Stomach (tissue), 9 donors: Measurements from ENCODE around the gene ACCS. TPM values are rescaled to one million over a fixed set of nuclear protein-coding genes. Genes with fewer than 3 reads are reported as not detected.

Source experiments
- DNase-seq, 2 donors: peaks; one replicate each; pipeline versions ENCODE4 v3.0.0 to v3.0.0-alpha.2; 2013 to 2019
- H3K27ac ChIP-seq, 5 donors: fragments of 200-600 bp in 4 of 5; sonication (generic) in 4 of 5; one replicate each; pipeline ENCODE4 v1.5.1; 2013 to 2019; ENCODE audit warnings: mild to moderate bottlenecking in 1 of 5, moderate library complexity in 1 of 5
- H3K27me3 ChIP-seq, 3 donors: fragments of 200-600 bp; sonication (generic); one replicate each; pipeline ENCODE4 v1.5.1; 2017 to 2019; ENCODE audit warnings: mixed run types in 1 of 3
- H3K36me3 ChIP-seq, 4 donors: fragments of 200-600 bp; sonication (generic); 1 replicate in 3 of 4; 2 replicates in 1 of 4; pipeline ENCODE4 v1.5.1; 2016 to 2019
- H3K4me1 ChIP-seq, 4 donors: fragments of 200-600 bp; sonication (generic); one replicate each; pipeline ENCODE4 v1.5.1; 2016 to 2019
- H3K4me3 ChIP-seq, 4 donors: fragments of 200-600 bp; sonication (generic) in 3 of 4; one replicate each; pipeline ENCODE4 v1.5.1; 2016 to 2019; ENCODE audit warnings: mild to moderate bottlenecking in 1 of 4
- H3K9me3 ChIP-seq, 4 donors: fragments of 200-600 bp; sonication (generic); one replicate each; pipeline ENCODE4 v1.5.1; 2016 to 2019
- EP300 ChIP-seq: sonication (generic); formaldehyde crosslinking; IDR thresholded peaks from one replicate; pipeline ENCODE4 v1.6.1; 2017; ENCODE audit warnings: antibody characterized with exemption
- POLR2A ChIP-seq, 4 donors: fragments of 450-650 bp; IDR thresholded peaks; one replicate each; pipeline ENCODE4 v1.6.1; 2016; ENCODE audit warnings: antibody characterized with exemption in 4 of 4, control low read depth in 2 of 4, mild to moderate bottlenecking in 1 of 4, moderate library complexity in 1 of 4
- POLR2AphosphoS5 ChIP-seq, 3 donors: sonication (generic); formaldehyde crosslinking; IDR thresholded peaks; one replicate each; pipeline ENCODE4 v1.6.1; 2016; ENCODE audit warnings: antibody characterized with exemption in 3 of 3
- WGBS, 5 donors: extraction: QIAGEN DNeasy Blood & Tissue Kit in 3 of 5; methylation state at CpG; one replicate each; pipeline versions ENCODE4 v1.1.5 to v1.1.7; 2013 to 2018; 5-methylcytosine and 5-hydroxymethylcytosine counted together
- intact Hi-C: fragments of 100-400 bp; cut with DNase I; formaldehyde crosslinking; loops from one replicate; pipeline ENCODE4 v1.15.1; 2023; ENCODE audit warnings: low total_unique reads
- polyA plus RNA-seq, 3 donors: library from polyadenylated mRNA; stranded (reverse); fragments of 200-250 nt; gene quantifications; one replicate each; pipeline ENCODE4 v1.2.3, GENCODE V29; 2013
- total RNA-seq, 5 donors: library from RNA; depleted of rRNA; stranded (reverse); fragments of >200 nt; gene quantifications; one replicate each; pipeline versions ENCODE4 v1.1.0 to v1.2.3, GENCODE V29; 2014 to 2016
- TF ChIP-seq, protein P1 (sequence below), 7 experiments: fragments of 450-650 bp in 4 of 7; fragments of 200-600 bp in 3 of 7; sonication (generic) in 3 of 7; IDR thresholded peaks; one replicate each; pipeline ENCODE4 v1.5.1; 2016 to 2019; ENCODE audit warnings: antibody characterized with exemption in 7 of 7, control low read depth in 2 of 7, mild to moderate bottlenecking in 1 of 7
- donor health status: healthy with polysubstance abuse.
- donor health status: Bipolar disorder and iron deficiency.
- donor health status: healthy.

The ACCS gene
- total and polyA plus RNA-seq, 8 donors: 14.7 to 71.1 (median 28.0) TPM

GRCh38 chr11:44030996-44031395 is 35.1 kb upstream of the ACCS start:
- WGBS, 5 donors: 54 to 73% (median 69%) methylated on average over 5 of the region's 5 CpGs
- H3K27me3 ChIP-seq: no peaks in the 10 kb centered on the region
- no peak overlapping the region for H3K4me3 ChIP-seq
- H3K4me1 ChIP-seq: peaks cover 0 to 35% (median 17%) of the 10 kb centered on the region in 4 donors
- H3K9me3 ChIP-seq: peaks cover 0 to 6% (median under 1%) of the 10 kb centered on the region in 4 donors
- peak in 1 of 2 donors; percentile 26 for DNase-seq
- TF ChIP-seq, protein P1, sequence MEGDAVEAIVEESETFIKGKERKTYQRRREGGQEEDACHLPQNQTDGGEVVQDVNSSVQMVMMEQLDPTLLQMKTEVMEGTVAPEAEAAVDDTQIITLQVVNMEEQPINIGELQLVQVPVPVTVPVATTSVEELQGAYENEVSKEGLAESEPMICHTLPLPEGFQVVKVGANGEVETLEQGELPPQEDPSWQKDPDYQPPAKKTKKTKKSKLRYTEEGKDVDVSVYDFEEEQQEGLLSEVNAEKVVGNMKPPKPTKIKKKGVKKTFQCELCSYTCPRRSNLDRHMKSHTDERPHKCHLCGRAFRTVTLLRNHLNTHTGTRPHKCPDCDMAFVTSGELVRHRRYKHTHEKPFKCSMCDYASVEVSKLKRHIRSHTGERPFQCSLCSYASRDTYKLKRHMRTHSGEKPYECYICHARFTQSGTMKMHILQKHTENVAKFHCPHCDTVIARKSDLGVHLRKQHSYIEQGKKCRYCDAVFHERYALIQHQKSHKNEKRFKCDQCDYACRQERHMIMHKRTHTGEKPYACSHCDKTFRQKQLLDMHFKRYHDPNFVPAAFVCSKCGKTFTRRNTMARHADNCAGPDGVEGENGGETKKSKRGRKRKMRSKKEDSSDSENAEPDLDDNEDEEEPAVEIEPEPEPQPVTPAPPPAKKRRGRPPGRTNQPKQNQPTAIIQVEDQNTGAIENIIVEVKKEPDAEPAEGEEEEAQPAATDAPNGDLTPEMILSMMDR (IDR thresholded peaks at IDR 0.05): no peak
- TF ChIP-seq POLR2AphosphoS5 (IDR thresholded peaks at IDR 0.05): no peak
- no peak for TF ChIP-seq POLR2A (IDR thresholded peaks at IDR 0.05)
- no peak for TF ChIP-seq EP300
- H3K27ac ChIP-seq: peak overlapping the region in 4 of 5 donors; percentile 56 to 82 (median 71)
- intact Hi-C loops: no loop called here
- no peaks in the 10 kb centered on the region for H3K36me3 ChIP-seq

DNA sequence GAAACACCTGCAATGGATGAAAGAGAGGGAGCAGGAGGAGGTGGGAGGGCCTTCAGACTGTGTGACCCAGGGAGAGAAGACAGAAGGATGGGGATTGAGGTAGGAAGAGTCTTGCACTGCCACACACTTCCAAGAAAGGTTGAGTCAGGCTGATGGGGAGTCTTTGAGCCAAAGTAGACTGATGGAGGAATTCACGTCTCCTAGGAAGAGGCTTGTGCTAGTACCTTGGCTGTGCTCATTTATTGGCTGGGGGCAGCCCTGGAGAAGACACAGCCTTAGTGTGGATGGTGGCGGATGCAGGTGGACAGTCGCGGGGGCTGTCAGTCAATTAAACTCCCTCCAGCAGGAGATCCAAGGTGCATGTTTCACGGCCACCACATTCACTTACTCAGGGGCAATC is 34.5 kb upstream of the ACCS start:
- H3K36me3 ChIP-seq: no peaks in the 10 kb centered on the region
- peaks cover 0 to 35% (median 17%) of the 10 kb centered on the region in 4 donors for H3K4me1 ChIP-seq
- no peak overlapping the region for H3K4me3 ChIP-seq
- H3K27ac ChIP-seq: peak overlapping the region in 4 of 5 donors; percentile 26 to 82 (median 62)
- DNase-seq: no peak
- H3K9me3 ChIP-seq: peaks cover 0 to under 1% (median 0%) of the 10 kb centered on the region in 4 donors
- intact Hi-C loops: no loop called here
- TF ChIP-seq POLR2A (IDR thresholded peaks at IDR 0.05) (no peak), EP300 (no peak), POLR2AphosphoS5 (IDR thresholded peaks at IDR 0.05) (no peak)
- TF ChIP-seq, protein P1 (IDR thresholded peaks at IDR 0.05): no peak
- no peaks in the 10 kb centered on the region for H3K27me3 ChIP-seq
- 84 to 91% (median 88%) methylated on average over 5 of the region's 5 CpGs for WGBS, 5 donors

GRCh38 chr11:44032299-44033085 is 33.6 kb upstream of the ACCS start:
- Histone ChIP-seq H3K36me3 (no peaks in the 10 kb centered on the region), H3K27me3 (no peaks in the 10 kb centered on the region), H3K4me1 (peaks cover 0 to 43% (median 21%) of the 10 kb centered on the region in 4 donors), H3K27ac (peak overlapping the region in 4 of 5 donors; percentile 53 to 82 (median 54)), H3K4me3 (no peak overlapping the region), H3K9me3 (no peaks in the 10 kb centered on the region)
- 65 to 76% (median 65%) methylated on average over 15 of the region's 15 CpGs for WGBS, 5 donors
- intact Hi-C loops: no loop called here
- DNase-seq: peak in 1 of 2 donors; percentile 71
- TF ChIP-seq, protein P1 (IDR thresholded peaks at IDR 0.05): no peak
- TF ChIP-seq POLR2A (IDR thresholded peaks at IDR 0.05) (no peak), POLR2AphosphoS5 (IDR thresholded peaks at IDR 0.05) (peak in 1 of 3 donors; percentile 63), EP300 (no peak)

DNA sequence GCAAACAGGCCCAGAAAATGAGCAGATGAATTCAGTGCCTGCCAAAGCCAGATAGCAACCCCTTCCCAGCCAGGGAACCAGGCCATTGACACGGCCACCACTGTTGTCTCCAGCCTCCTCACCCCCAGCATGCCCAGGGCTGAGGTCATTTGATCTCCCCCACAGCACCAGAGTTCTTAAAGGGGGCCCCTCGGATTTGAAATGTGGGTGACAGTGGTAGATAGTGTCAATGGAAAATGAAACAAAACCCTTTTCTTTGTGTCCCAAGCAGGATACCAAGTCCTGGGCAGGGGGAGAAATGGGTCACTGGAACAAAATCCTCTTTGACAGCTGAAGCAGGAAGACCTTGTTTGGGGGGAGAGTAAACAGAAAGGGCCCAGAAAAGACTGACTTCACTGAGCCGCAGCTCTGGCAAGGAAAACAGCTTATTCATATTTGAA is 32.6 kb upstream of the ACCS start:
- no peaks in the 10 kb centered on the region for H3K27me3 ChIP-seq
- no peaks in the 10 kb centered on the region for H3K36me3 ChIP-seq
- TF ChIP-seq EP300 (no peak), POLR2A (IDR thresholded peaks at IDR 0.05) (no peak), POLR2AphosphoS5 (IDR thresholded peaks at IDR 0.05) (no peak)
- TF ChIP-seq, protein P1 (IDR thresholded peaks at IDR 0.05): no peak
- 19 to 46% (median 33%) methylated on average over 3 of the region's 3 CpGs for WGBS, 5 donors
- intact Hi-C loops: no loop called here
- peaks cover 0 to 43% (median 21%) of the 10 kb centered on the region in 4 donors for H3K4me1 ChIP-seq
- peak in 1 of 2 donors; percentile 45 for DNase-seq
- peak overlapping the region in 4 of 5 donors; percentile 53 to 82 (median 54) for H3K27ac ChIP-seq
- no peak overlapping the region for H3K4me3 ChIP-seq
- no peaks in the 10 kb centered on the region for H3K9me3 ChIP-seq
